ENCODE results near the gene AKAP11.
A peak's percentile ranks its signal among the peaks of the same experiment; 100 is the strongest.

The AKAP11 gene

DNA sequence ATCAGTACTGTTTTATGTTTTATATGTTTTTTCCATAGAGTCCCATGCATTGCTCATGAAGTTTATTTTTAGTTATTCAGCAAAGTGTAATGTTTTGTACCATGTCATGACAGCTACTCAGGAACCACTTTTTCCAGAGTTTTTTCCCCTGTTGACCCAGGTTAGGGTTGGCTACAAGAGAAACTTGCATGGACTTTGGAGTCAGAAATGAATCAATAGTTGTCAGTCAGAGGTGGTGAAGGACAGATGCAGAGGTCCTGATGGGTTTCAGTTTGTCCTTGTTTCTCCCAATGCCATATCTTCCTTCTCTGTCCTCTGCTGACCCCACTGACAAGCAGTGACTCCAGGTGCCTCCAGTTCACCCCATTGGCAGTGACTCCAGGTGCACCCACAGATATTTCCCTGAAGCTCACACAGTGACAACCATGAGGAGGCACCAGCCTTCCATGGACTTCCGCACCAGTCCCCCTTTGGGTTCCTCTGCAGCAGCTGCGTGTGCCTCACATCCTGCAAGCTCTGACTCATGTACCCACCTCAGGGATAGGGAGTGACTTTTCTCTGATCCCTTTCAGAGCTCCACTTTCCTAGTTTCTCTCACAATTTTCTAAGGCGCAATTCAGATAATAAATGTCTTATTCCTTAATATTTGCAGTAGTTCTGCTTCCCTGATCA, 92.1 kb downstream of the AKAP11 start:
- no peak overlapping the region for H3K4me3 ChIP-seq (ENCODE audit: low read depth, low read length)
- in situ Hi-C loops (cut with HindIII; ENCODE audit: low sequenced_read_pairs): no loop called here
- TF ChIP-seq, protein P1, sequence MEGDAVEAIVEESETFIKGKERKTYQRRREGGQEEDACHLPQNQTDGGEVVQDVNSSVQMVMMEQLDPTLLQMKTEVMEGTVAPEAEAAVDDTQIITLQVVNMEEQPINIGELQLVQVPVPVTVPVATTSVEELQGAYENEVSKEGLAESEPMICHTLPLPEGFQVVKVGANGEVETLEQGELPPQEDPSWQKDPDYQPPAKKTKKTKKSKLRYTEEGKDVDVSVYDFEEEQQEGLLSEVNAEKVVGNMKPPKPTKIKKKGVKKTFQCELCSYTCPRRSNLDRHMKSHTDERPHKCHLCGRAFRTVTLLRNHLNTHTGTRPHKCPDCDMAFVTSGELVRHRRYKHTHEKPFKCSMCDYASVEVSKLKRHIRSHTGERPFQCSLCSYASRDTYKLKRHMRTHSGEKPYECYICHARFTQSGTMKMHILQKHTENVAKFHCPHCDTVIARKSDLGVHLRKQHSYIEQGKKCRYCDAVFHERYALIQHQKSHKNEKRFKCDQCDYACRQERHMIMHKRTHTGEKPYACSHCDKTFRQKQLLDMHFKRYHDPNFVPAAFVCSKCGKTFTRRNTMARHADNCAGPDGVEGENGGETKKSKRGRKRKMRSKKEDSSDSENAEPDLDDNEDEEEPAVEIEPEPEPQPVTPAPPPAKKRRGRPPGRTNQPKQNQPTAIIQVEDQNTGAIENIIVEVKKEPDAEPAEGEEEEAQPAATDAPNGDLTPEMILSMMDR (IDR thresholded peaks at IDR 0.05; ENCODE audit: low read depth, low read length): no peak
- peak; percentile 58 for DNase-seq (ENCODE audit: low read depth, low spot score)

DNA sequence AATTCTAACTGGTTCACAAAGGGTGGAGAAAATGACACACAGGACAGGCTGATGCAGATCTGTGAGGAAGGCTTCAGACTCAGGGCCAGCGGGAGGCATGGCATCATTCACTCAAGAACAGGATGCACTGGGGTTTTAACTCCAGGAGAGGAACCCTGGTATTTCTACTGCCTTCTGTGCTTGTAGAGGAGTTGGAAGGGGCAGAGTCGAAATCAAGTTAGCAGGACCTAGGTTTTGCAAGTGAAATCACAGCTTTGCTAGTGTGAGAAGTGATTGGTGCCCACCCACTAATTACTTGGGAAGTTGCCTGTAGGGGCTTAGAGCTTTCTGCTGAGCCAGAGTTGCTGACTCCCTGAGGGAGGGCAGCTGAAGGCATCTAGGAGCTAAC, 92.7 kb downstream of the AKAP11 start:
- no peak overlapping the region for H3K4me3 ChIP-seq (ENCODE audit: low read depth, low read length)
- in situ Hi-C loops (cut with HindIII; ENCODE audit: low sequenced_read_pairs): no loop called here
- DNase-seq (ENCODE audit: low read depth, low spot score): peak; percentile 59
- TF ChIP-seq, protein P1 (IDR thresholded peaks at IDR 0.05; ENCODE audit: low read depth, low read length): peak; percentile 10

DNA sequence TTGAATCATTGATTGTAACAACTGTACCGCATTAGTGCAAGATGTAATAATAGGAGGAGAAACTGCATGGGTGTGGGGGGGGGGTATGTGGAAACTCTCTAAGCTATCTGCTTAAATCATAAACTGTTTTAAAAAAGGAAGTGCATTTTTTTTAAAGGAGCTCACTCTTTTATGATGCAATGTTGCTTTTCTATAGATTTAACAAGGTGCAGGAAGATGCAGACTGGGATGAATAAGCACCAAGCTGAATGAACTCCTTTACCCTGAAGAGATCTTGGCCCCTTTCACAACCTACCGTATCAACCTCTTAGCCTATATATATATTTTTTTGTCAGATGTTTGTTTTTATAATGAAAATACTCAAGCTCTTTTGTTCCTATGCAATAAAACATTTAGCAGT, 95.9 kb downstream of the AKAP11 start:
- in situ Hi-C loops (cut with HindIII; ENCODE audit: low sequenced_read_pairs): no loop called here
- TF ChIP-seq, protein P1 (IDR thresholded peaks at IDR 0.05; ENCODE audit: low read depth, low read length): no peak
- DNase-seq (ENCODE audit: low read depth, low spot score): no peak
- no peak overlapping the region for H3K4me3 ChIP-seq (ENCODE audit: low read depth, low read length)

DNA sequence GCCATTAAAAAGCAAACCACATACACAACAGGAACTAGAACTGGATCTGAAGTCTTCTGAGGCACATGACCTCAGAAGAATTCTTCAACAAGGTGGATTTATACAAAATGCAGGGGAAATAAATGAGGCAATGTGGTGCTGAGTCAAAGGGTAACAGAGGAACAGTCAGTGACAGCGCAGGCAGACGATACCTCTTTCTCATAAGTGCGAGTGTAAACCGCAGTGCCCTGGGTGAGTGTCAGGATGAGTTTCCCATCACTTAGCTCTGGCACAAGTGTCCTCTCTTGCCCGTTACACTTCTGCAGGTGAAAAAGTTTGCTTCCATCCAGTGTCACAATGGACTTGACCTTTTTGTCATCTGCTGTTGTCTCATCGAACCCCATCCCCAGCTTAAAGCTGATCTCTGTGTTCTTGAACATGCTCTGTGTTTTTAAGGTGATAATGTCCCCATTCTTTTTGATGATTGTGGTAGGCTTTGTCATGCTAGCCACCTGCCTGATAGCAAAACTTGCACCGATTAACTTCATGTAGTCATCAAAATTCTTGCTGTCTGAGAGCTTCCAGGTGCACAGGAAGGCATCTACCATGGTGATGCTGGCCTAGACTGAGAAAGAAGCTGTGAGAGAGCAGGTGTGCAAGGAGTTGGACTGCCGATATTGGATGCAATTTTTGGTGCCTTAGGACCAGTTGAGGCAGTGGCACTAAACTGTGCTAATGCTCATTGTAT, 97.3 kb downstream of the AKAP11 start:
- in situ Hi-C loops (cut with HindIII; ENCODE audit: low sequenced_read_pairs): no loop called here
- TF ChIP-seq, protein P1 (IDR thresholded peaks at IDR 0.05; ENCODE audit: low read depth, low read length): no peak
- DNase-seq (ENCODE audit: low read depth, low spot score): no peak
- no peak overlapping the region for H3K4me3 ChIP-seq (ENCODE audit: low read depth, low read length)

DNA sequence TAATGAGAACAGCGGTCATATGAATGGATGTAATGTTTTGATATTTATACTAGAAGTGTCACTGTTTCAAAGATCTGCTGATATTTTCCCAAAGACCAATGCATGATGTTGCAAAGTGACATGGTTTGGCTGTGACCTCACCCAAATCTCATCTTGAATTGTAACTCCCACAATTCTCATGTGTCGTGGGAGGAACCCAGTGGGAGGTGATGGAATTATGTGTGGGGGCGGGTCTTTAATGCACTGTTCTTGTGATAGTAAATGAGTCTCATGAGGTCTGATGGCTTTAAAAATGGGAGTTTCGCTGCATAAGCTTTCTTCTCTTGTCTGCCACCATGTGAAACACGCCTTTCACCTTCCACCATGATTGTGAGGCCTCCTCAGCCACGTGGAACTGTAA, 98.3 kb downstream of the AKAP11 start:
- DNase-seq (ENCODE audit: low read depth, low spot score): no peak
- in situ Hi-C loops (cut with HindIII; ENCODE audit: low sequenced_read_pairs): no loop called here
- H3K4me3 ChIP-seq (ENCODE audit: low read depth, low read length): no peak overlapping the region

More for the DNA sequence above, 98.3 kb downstream of the AKAP11 start:
- TF ChIP-seq, protein P1 (IDR thresholded peaks at IDR 0.05; ENCODE audit: low read depth, low read length): no peak

Measured in astrocyte of the spinal cord (primary cell).